ENCODE results near the gene APOLD1. TPM values are rescaled to one million over a fixed set of nuclear protein-coding genes. Genes with fewer than 3 reads are reported as not detected.
"Not testable (repeated sequence)": the region's sequence is repeated elsewhere in the genome, so short reads cannot be mapped to it uniquely, and the experiment has no call there.

The APOLD1 gene
- polyA plus RNA-seq, 3 donors, result 10.1 to 14.2 (median 13.3) TPM

DNA sequence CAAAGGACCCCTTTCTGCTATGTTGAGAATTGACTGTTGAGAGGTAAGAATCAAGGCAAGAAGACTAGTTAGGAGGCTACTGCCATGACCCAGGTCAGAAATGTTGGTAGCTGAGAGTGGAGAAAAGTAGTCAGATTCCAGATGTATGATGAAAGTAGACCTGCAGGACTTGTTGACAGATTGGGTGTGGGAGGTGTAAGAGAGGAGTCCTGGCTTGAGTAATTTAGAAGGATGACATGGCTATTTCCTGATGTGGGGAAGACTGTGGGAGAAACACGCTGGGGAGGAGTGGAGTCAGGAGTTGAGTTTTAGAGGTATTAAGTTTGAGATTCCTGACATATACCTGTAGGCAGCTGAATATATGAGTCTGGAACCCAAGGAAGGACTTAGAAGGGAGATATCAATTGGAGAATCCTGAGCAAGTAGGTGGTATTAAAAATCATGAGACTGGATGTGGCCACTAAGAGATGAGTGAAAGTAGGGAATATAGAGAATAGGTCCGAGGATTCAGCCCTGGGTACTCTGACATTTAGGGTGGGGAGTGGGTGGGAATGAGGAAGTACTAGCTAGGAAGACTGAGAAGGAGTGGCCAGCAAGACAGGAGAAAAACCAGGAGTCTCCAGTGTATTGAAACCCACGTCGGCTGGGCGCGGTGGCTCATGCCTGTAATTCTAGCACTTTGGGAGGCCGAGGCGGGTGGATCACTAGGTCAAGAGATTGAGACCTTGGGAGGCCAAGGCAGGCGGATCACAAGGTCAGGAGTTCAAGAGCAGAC lies 15.1 kb downstream of the APOLD1 start:
- DNase-seq (ENCODE audit: extremely low read depth in 1 of 11, low read depth in 9 of 11, low spot score in 4 of 11), result no peak

DNA sequence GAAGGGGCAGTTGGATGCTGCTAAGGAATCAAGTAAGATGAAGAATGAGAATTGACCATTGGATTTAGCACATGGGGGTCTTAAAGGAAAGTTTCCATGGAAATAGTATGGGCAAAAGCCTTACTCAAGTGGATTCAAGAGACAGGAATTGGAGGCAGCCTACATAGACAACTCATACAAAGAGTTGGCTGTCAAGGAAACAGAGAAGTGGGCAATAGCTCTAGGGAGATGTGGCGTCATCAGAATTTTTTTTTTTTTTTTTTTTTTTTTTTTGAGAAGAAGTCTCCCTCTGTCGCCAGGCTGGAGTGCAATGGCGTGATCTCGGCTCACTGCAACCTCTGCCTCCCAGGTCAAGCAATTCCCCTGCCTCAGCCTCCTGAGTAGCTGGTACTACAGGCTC lies 16.2 kb downstream of the APOLD1 start:
- DNase-seq (ENCODE audit: extremely low read depth in 1 of 11, low read depth in 9 of 11, low spot score in 4 of 11), result not testable (repeated sequence)

DNA sequence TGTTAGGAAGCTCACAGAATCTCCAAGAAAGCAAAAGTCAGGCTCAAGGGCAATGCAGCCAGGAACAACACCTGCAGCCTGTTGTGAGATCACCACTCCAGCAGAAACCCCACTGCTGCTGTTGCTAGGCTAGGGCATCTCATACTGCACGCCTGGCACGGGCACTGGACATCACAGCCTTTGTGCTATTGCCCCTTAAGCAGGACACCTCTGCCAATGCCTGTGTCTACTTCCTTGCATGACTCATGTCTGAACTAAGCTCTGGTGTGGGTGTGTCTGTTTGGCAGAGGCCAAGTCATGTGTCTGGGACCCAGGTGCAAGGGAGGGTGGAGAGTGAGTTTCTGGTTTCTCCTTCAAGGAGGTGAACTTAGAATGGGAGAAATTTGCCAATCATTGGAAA lies 17.7 kb downstream of the APOLD1 start:
- DNase-seq (ENCODE audit: extremely low read depth in 1 of 11, low read depth in 9 of 11, low spot score in 4 of 11), result no peak

DNA sequence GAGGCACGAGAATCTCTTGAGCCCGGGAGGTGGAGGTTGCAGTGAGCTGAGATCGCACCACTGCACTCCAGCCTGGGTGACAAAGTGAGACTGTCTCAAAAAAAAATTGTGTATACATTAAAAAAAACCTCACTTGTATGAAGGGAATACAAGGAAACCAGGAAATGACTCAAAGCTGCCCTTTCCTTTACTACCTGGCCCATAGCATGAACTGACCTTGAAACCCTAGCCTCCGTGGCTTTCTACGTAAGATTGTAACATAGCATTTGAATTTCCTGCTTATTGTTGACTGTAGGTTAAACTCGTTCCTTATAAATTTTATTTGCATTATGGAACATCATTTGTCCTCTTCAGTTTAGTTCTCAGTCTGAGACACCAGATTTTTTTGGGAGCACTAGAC lies 18.6 kb downstream of the APOLD1 start:
- DNase-seq (ENCODE audit: extremely low read depth in 1 of 11, low read depth in 9 of 11, low spot score in 4 of 11), result no peak

DNA sequence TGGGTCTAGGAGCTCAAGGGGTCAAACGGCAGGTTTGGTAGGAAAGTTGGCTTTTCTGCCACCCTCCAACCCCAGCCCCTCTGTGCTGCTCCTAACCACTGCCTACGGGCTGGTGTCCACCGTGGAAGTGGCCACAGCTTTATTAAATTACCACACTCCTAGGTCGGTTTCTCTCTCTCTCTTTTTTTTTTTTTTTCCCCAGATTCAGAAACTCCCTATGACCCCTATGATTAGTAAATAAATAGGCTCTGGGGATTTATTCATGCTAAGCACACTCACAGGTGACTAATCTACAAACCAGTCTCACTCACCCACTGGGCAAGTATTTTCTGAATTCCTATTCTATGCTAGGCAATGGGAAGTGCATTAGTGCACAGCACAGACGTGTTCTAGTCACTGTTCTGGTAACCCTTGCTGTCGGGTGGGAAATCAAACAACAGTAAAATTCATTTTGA lies 19.0 kb downstream of the APOLD1 start:
- DNase-seq (ENCODE audit: extremely low read depth in 1 of 11, low read depth in 9 of 11, low spot score in 4 of 11), result no peak

DNA sequence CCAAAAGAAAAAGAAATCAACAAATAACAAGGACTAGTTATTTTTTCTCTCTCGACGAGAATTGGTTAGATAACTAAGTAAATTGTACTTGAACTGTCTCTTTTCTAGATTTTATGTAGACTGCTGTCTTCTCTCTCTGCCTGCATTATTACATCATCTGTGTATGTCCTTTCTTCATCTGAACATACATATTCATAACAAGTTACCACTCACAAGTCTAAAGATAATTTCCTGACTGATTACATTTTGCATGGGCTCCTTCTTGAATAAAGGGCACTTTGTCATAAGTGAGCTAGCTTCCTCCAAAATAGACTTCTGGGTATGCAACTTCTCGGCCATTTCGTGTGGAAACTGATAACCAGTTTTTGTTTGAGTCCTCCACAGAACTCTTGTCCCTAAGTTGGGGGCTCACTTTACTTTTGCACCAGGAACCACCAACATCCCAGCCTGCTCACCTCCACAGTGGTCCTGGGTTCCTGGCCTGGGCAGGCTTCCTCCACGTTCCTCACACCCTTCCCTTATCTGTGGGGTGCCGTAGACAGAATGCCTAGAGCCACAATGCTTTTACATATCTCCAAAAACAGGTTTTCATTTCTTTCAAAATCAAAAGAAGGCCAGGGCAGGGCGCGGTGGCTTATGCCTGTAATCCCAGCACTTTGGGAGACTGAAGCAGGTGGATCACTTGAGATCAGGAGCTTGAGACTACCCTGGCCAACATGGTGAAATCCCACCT lies 21.5 kb downstream of the APOLD1 start:
- DNase-seq (ENCODE audit: extremely low read depth in 1 of 11, low read depth in 9 of 11, low spot score in 4 of 11), result no peak

DNA sequence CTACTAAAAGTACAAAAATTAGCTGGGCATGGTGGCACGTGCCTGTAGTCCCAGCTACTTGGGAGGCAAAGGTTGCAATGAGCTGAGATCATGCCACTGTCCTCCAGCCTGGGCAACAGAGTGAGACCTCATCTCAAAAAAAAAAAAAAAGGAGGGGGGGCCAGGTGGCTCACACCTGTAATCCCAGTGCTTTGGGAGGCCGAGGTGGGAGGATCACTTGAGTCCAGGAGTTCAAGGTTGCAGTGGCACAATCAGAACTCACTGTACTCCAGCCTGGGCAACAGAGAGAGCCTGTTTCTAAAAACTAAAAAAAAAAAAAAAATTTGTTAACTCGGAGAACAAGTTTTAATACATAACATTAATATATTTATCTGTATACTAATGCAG lies 22.1 kb downstream of the APOLD1 start:
- DNase-seq (ENCODE audit: extremely low read depth in 1 of 11, low read depth in 9 of 11, low spot score in 4 of 11), result not testable (repeated sequence)

DNA sequence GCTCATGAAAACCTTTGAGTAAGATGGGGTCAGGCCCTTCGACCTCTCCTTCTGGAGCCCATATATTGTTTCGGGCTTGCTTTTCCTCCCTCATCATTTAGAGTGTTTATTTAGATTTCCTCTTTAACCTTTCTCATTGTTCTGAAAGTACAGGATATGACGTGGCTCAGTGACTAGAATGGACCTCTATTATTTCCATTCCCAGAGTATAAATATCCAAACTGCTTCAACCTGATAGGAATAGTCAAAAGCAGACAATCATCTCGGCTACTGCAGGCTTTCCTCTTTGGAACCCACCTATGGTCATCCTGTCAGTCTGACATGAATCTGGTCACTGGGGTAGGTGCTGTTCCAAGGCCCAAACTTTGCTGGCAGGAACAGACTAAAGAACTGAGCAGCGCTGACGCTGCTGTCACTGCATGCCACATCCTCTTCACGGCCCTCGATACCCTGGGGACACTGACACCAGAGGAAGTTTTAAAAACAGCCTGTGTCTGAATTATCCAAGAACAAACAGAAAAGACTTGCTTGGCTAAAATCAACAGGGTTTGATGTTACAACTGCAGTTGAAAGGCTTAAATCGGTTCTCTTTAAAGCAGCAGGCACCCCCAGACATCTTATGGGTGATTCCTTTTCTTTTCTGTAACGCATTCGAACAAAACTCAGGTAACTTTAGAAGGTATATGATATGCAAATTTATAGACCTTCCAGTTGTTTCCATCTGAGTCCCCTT lies 22.7 kb downstream of the APOLD1 start:
- DNase-seq (ENCODE audit: extremely low read depth in 1 of 11, low read depth in 9 of 11, low spot score in 4 of 11), result peak in 1 of 11 donors; percentile 26

DNA sequence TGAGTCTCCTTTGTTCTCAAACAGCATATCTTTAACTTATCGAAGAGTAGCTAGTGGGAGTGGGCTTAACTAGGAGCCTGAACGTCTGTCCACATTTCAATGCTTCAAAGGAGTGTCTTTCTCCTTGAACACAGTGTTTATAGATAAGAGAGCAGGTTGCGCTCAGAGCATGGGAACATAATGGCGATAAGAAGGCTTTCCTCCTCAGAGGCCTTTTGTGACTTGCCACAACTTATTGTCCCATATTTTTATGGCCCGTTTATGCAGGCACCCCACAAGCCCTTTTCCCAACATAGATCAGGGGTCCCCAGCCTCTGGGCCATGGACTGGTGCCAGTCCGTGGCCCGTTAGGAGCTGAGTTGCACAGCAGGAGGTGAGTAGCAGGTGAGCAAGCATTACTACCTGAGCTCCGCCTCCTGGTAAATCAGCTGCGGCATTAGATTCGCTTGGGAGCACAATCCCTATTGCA lies 25.1 kb downstream of the APOLD1 start:
- DNase-seq (ENCODE audit: extremely low read depth in 1 of 11, low read depth in 9 of 11, low spot score in 4 of 11), result no peak

DNA sequence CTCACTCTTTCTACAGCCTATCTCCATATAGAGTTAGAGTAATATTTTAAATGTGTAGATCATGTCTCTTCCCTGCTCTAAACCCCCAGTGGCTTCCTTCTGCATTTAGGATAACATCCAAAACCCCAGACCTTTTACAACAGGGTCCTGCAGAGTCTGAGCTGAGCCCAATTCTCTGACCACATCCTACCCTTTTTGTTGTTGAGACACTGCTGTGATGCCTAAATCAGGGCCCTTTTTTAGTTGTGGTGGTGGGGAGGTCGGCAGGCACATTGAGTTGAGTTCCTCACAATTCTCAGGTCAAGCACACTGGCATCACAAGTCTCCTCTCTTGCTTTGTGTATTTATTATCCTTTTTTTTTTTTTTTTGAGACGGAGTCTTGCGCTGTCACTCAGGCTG lies 25.9 kb downstream of the APOLD1 start:
- DNase-seq (ENCODE audit: extremely low read depth in 1 of 11, low read depth in 9 of 11, low spot score in 4 of 11), result no peak

DNA sequence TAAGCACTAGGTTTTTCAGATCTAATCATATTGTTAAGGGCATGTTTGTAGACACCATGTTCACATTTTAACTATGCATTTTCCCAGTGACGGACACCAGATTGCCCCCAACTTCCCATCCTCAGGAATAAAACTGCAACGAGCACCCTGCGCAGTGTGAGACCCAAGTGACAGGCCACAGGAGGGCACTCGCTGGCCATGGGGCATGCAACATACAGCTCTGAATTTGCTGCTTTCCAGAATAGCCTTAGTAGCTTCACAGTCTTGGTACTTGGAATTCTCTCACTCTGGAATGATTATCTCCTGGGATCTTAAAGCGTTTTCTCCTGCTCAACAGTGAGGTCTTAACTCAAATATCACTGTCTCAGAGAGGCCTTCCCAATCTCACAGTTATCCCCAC lies 26.7 kb downstream of the APOLD1 start:
- no peak for DNase-seq (ENCODE audit: extremely low read depth in 1 of 11, low read depth in 9 of 11, low spot score in 4 of 11)

DNA sequence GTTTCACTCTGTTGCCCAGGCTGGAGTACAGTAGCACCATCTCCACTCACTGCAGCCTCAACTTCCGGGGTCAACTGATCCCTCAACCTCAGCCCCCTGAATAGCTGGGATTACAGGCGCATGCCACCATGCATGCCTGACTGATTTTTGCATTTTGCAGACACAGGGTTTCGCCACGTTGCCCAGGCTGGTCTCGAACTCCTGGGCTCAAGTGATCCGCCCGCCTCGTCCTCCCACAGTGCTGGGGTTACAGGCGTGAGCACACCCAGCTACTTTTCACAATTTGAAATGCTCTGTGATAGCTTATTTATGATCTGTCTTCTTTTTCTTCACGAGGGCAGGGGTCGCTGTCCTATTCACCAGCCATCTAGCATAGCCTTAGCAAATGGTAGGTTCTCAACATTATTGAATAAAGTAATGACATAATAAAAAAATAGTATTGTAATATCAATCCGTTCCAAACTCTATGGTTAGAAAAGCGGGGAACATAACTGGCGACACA lies 27.2 kb downstream of the APOLD1 start:
- no peak for DNase-seq (ENCODE audit: extremely low read depth in 1 of 11, low read depth in 9 of 11, low spot score in 4 of 11)

DNA sequence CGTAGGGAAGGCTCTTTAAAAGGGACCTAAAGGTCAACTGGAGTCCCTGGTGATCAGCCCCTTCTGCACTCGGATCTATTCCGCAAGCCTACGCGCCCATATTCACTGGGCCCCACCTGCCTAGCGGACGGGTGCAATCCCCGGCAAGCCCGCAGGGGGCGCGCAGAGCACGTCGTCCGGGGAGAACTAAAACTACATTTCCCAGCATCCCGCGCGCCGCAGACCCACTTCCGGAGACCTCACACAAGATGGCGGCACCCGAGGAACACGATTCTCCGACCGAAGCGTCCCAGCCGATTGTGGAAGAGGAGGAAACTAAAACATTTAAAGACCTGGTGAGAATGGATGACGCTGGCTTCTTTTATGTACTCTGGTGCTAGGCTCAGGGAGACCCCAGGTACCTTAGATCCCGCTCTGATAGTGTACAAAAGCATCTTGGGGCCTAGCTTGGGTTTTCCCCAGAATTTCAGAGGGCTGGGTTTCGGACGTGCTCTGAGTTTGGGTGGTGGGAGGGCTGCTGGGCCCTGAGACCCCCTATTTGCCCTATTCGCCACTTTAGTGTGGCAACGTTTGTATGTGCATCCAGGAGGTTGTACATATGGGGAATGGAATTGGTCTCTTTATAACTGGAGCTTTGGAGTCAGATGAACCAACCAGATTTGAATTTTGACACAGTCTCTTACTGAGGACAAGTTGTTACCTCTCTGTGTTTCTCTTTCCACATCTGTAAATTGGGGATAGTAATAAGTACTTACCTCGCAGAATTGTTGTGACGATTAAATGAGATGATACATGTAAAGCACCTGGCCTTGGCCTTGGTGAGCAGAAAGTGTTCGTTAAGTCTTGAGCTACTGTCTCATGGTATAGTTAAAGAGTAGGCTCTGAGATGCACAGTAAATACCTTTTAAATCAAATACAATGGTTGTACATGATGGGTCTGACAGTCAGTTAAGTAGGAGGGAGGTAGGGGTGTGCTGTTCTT lies 28.0 kb downstream of the APOLD1 start, which contains the start of gene DDX47:
Gene DDX47 (plus strand): TSS at position 227 of the 982 bp plus-strand sequence. CDS start 22 bp downstream, at position 249.
- peak; percentile 77 to 91 (median 90) for DNase-seq (ENCODE audit: extremely low read depth in 1 of 11, low read depth in 9 of 11, low spot score in 4 of 11)

DNA sequence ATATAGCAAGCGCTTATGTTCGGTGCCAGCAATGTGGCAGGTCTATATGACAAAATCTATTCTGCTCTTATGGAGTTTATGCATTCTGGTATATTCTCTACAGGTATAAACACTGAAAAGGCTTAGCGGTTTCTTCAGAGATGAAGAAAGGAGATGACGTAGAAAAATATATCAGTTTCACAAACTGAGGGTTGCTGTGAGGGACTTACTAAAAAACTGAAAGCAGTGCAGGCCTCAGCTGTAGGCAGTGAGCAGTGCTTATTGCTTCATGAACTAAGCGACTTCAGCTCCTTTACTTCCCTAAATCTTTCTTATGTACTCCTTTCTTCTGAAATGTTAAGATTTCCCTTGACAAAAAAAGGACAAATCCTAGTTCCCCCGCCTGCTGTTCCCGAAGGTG lies 32.2 kb downstream of the APOLD1 start:
- no peak for DNase-seq (ENCODE audit: extremely low read depth in 1 of 11, low read depth in 9 of 11, low spot score in 4 of 11)

DNA sequence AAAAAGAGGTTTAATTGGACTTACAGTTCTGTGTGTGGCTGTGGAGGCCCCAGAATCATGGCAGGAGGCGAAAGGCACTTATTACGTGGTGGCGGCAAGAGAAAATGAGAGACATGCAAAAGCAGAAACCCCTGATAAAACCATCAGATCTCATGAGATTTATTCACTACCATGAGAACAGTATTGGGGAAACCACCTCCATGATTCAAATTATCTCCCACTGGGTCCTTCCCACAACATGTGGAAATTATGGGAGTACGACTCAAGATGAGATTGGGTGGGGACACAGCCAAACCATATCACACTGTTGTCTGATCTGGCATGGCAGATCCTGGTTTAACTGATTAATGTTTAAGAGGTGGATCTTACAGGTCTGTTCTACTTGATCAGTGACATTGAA lies 33.2 kb downstream of the APOLD1 start:
- no peak for DNase-seq (ENCODE audit: extremely low read depth in 1 of 11, low read depth in 9 of 11, low spot score in 4 of 11)

DNA sequence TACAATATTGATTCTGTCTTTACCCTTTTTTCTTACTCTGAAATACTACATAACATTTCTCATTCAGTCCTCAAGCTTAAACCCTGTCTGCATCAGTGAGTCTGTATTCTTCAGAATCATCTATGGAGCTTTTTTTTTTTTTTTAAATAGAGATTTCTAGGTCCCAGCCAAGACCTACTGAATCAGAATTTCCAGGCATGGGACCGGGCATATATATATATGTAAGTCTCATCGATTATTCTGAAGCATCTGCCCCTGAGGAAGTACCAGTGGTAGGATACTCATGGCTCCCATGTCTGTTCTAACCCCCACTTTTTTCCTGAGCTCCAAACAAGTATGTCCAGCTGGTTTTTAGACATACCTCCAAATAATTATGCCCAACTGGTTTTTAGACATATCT lies 33.8 kb downstream of the APOLD1 start:
- DNase-seq (ENCODE audit: extremely low read depth in 1 of 11, low read depth in 9 of 11, low spot score in 4 of 11), result no peak

DNA sequence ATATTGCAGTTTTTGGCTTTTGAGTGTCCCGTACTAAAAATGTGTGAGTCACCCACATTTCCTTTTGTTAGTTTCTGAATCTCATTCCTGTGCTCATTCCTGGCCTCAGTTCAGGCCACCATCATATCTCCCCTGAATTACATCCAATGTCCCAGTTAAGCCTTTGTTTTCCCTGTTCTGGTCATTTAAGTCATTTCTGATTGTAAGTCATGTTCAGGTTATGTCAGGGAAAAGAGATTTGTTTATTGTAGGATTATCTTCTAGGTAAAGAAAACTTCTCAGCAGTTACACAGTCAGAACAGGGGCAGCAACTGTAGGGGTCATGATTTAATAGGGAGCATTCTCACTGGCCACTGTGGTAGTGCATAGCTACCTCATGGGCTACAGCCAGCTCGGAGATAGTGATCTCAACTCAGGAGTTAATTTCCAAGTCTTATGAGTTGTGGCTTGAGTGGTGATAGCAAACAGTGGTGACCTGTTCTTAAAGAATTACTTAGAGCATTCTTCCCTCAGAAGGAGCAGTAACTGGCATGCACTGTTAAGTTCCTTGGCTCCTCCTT lies 34.4 kb downstream of the APOLD1 start:
- no peak for DNase-seq (ENCODE audit: extremely low read depth in 1 of 11, low read depth in 9 of 11, low spot score in 4 of 11)

DNA sequence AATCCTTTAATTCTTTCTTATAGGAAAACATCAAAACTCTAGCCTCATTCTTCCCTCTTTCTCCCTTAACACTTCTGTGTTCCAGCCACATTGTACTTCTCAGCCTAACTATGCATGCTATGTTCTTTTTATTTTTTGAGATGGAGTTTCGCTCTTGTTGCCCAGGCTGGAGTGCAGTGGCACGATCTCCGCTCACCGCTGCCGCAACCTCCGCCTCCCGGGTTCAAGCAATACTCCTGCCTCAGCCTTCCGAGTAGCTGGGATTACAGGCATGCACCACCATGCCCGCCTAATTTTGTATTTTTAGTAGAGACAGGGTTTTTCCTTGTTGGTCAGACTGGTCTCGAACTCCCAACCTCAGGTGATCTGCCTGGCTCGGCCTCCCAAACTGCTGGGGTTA lies 34.9 kb downstream of the APOLD1 start:
- not testable (repeated sequence) for DNase-seq (ENCODE audit: extremely low read depth in 1 of 11, low read depth in 9 of 11, low spot score in 4 of 11)
